ENCODE measurements around the gene SLC8A1. TPM values are rescaled to one million over a fixed set of nuclear protein-coding genes. Genes with fewer than 3 reads are reported as not detected.
"Not testable (repeated sequence)": the region's sequence is repeated elsewhere in the genome, so short reads cannot be mapped to it uniquely, and the experiment has no call there.

The SLC8A1 gene
- polyA plus RNA-seq, 5 donors = 4.2 to 7.1 (median 5.4) TPM

- no peak for DNase-seq
These were observed 342.5 kb downstream of the SLC8A1 start for GRCh38 chr2:40109381-40109780.

- DNase-seq = no peak
These were observed 343.0 kb downstream of the SLC8A1 start for GRCh38 chr2:40108851-40109250.

GRCh38 chr2:40106061-40106460 is 345.8 kb downstream of the SLC8A1 start:
- DNase-seq = no peak

- DNase-seq = no peak
These were observed 346.3 kb downstream of the SLC8A1 start for GRCh38 chr2:40105593-40105992.

DNA sequence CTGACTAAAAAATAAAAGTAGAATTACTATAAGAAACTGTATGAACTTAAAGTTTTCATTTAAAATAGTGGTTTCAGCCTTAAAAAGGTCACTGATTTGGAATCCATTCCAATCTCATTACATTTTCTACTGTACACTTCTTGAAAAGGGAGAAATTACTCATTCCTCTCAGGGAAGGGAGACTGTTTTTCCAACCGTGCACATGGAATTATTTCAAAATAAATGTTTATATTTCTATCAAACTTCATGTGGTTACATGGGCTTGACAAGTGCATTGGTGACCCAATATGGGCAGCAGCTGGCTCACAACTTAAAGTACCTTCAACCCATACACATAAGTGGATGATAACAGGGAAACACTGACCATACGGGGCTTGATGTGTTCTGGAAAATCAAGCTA is 348.3 kb downstream of the SLC8A1 start:
- no peak for DNase-seq

DNA sequence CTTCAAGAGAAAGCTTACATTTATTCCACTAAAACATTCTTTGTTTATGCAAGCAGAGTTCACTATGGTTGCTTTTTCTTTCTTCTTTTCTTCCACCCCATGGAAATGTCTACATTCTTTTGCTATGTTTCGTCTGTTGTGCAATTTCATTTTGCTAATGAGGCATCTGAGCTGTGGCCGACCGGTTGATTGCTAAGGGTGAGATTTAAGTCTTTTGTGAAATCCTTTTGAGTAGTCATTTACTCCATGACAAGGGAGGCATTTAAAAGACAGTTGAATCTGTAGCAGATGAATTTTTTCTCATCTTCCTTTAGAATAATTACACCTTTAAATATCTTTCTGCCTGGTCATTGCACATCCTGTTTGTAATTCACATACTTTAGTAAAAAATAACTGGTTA is 348.7 kb downstream of the SLC8A1 start:
- DNase-seq = peak; percentile 32 to 44

GRCh38 chr2:40102447-40102846 is 349.4 kb downstream of the SLC8A1 start:
- no peak for DNase-seq

GRCh38 chr2:40101131-40101575 is 350.7 kb downstream of the SLC8A1 start:
- DNase-seq = no peak

DNA sequence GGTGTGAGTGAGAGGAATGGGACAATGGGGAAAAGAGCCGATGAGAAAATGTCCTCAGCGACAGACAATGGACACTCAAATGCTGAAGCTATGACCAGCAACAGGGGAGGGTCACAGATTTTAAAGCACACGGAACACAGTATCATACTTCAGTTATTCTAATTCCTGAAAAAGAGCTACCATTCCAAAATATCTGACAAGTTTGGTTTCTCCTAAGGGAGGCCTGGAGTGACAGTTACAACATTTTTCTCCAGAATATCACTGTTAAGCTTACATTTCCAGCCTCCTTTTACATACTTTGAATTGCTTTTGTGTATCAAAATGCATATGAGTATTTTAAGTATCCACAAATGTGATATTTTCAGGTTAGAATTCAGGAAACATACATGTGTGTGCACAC is 351.2 kb downstream of the SLC8A1 start:
- no peak for DNase-seq

- DNase-seq = no peak
These were observed 353.0 kb downstream of the SLC8A1 start for GRCh38 chr2:40098786-40099470.

DNA sequence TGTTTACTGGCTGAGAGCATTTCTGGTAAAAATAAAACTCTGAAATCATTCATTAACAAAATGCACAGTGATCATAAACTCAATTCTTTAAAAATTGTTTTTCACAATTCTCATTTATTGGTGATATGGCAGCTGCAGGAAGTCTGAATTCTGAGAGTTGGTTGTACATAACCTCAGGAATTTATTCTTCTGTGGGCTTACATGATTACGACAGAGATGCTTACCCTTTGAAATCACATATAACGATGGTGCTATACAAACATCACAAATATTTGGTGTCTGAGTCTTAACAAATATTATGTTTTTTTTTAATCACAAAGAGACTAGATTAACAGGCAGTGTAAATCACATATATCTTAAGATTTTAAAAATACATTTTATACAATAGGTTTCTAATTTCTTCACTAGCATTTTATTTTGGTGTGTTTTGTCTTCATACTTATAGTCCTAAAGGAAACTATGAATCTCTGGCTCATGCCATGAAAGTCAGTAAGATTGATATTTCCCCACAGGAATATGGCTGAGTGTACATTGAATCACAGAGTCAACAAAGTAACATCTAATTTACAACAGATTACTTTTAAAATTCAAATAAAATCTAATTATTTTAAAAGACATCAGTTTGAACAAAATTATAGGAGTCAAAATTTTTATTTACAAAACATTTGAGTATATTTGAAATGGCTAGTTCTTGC is 354.1 kb downstream of the SLC8A1 start:
- DNase-seq = no peak

DNA sequence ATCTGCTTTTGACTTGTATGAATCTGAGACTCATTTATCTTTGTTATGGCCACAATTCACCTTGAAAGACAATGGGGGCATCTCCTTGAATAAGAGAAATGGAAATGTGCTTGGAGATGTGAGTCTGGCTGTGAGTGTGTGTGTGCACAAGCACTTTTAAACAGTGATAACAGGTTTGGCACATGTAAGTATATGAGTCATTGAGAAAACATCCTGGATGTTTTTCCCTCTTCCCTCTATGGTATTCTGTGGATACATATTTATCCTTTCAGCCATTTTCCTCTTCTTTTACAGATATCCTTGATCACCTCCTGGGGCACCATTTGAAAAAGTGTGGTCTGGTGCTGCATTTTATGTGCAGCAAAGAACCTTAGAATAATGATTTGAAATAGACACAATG is 355.5 kb downstream of the SLC8A1 start:
- no peak for DNase-seq

- peak; percentile 31 to 41 for DNase-seq
These were observed 356.9 kb downstream of the SLC8A1 start for GRCh38 chr2:40095000-40095399.

GRCh38 chr2:40094451-40094850 is 357.4 kb downstream of the SLC8A1 start:
- no peak for DNase-seq

DNA sequence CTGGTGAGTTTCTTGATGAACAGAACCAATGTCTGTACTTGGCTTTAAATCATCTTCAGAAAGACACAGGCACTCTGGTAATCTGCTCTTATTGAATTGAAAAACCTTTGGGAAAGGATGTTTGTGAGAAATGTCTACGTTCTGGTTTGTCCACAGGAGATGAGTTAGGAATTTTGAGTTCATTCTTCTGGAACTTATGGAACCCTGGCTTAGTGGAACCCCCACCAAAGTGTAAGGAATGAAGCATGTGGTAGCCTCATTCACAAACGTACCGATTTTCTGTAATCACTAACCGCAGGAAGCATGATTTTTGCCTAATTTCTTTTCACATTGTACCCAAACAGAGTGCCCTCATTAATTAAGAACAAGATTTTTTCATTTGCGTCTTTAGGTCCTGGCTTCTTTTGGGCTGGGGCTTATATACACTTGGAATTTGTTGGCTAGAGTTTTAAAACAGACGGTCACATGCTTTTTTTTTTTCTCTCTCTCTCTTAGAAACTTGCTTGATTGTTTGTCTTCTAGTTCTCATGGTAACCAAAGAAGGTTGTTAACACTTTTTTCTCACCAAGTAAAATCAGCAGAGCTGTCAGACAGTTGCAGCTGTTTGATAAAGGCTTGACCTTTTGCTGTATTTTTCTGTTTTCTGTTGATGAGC is 358.7 kb downstream of the SLC8A1 start:
- peak; percentile 24 to 33 for DNase-seq

- no peak for DNase-seq
These were observed 361.8 kb downstream of the SLC8A1 start for GRCh38 chr2:40090044-40090443.

GRCh38 chr2:40087927-40088326 is 364.0 kb downstream of the SLC8A1 start:
- DNase-seq = no peak

- no peak for DNase-seq
These were observed 364.5 kb downstream of the SLC8A1 start for GRCh38 chr2:40087434-40087833.

DNA sequence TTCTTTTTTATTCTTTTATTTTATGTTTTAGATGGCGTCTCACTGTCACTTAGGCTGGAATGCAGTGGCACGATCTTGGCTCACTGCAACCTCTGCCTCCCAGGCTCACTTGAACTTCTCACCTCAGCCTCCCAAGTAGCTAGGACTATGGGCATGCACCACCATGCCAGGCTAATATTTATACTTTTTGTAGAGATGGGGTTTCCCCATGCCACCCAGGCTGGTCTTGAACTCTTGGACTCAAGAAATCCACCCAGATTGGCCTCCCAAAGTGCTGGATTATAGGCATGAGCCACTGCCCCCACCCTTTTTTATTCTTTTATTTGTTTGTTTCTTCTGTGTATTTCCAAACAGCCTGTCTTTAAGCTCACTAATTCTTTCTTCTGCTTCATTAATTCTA is 366.1 kb downstream of the SLC8A1 start:
- no peak for DNase-seq

- DNase-seq = not testable (repeated sequence)
These were observed 378.6 kb downstream of the SLC8A1 start for GRCh38 chr2:40073336-40073735.

DNA sequence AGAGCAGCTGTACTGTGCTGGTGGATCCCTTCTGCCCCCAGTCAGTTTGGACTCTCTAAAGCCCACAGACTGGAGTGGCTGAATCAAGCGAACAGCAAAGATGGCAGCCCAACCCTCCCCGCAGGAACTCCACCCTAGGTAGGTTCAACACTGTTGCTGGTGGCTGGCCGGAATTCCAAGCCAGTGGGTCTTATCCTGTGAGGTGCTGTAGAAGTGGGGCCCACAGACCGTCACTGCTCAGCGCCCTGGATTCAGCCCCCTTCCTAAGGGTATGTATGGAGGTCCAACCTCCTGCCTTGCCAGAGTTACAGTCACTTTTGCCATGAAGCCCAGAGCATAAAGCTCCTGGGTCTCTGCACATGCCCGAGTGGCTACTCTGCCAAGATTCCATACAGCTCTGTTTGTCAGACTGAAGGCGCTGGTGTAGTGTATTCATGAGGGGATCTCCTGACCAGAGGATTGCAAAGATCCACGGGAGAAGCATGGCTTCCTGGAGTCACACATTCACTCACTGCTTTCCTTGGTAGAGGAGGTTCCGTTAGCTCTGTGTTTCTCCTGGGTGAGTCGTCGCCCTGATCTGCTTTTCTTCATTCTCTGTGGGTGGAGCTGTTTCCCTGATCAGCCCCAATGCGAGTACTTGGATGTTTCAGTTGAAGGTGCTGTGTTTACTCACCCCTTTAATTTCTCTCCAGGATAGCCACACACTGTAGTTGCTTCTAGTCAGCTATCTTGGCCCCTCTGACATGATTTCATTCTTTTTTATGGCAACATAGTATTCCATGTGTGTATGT is 379.3 kb downstream of the SLC8A1 start:
- no peak for DNase-seq

GRCh38 chr2:40062381-40062780 is 389.5 kb downstream of the SLC8A1 start:
- no peak for DNase-seq

Data from right lung (tissue), 5 donors.